MG63 (cell line): ENCODE data around the gene GSTCD. TPM values are rescaled to one million over a fixed set of nuclear protein-coding genes. Genes with fewer than 3 reads are reported as not detected.

Experiments used
- DNase-seq: peaks from one replicate; pipeline ENCODE4 v3.0.0-alpha.2; 2020
- H3K27me3 ChIP-seq: fragments of 250-450 bp; sonication (Bioruptor Pico); 2 replicates; pipeline ENCODE4 v1.5.1; 2020; ENCODE audit warnings: mild to moderate bottlenecking, moderate library complexity
- H3K36me3 ChIP-seq: fragments of 250-450 bp; sonication (Bioruptor Pico); 2 replicates; pipeline ENCODE4 v1.5.1; 2020; ENCODE audit warnings: mild to moderate bottlenecking, moderate library complexity
- H3K4me3 ChIP-seq: fragments of 250-450 bp; sonication (Bioruptor Pico); 2 replicates; pipeline ENCODE4 v1.5.1; 2020; ENCODE audit warnings: mild to moderate bottlenecking, moderate library complexity
- H3K9me3 ChIP-seq: fragments of 250-450 bp; sonication (Bioruptor Pico); 2 replicates; pipeline ENCODE4 v1.5.1; 2020; ENCODE audit warnings: mild to moderate bottlenecking, moderate library complexity
- total RNA-seq: library from RNA; depleted of rRNA; stranded (reverse); fragments of >200 nt; shearing (Covaris generic); gene quantifications from 2 replicates; pipeline ENCODE4 v1.2.3, GENCODE V29; 2014; ENCODE audit warnings: low replicate concordance; rRNA removed

GSTCD gene
- total RNA-seq, 1 experiment from 2014 or later = 10.4 TPM

- no peaks in the 10 kb centered on the region for H3K9me3 ChIP-seq
- peaks cover 38% of the 10 kb centered on the region for H3K27me3 ChIP-seq
- H3K36me3 ChIP-seq = no peaks in the 10 kb centered on the region
- peak overlapping the region; percentile 32 for H3K4me3 ChIP-seq
- peak; percentile 24 for DNase-seq
Measured at GRCh38 chr4:105895583-105896460, 187.2 kb downstream of the GSTCD start.

GRCh38 chr4:105896461-105896942 is 187.9 kb downstream of the GSTCD start:
- DNase-seq = no peak
- H3K27me3 ChIP-seq = peaks cover 40% of the 10 kb centered on the region
- H3K9me3 ChIP-seq = no peaks in the 10 kb centered on the region
- no peak overlapping the region for H3K4me3 ChIP-seq
- H3K36me3 ChIP-seq = no peaks in the 10 kb centered on the region

Other genes with a start within 250 kb of the GSTCD start
- 122 and 247 TPM in 2 replicates for gene PPA2, start 234.7 kb upstream of the GSTCD start, total RNA-seq
- not detected in 2 replicates for gene ARHGEF38, start 156.2 kb upstream of the GSTCD start, total RNA-seq
- gene INTS12, start 95 bp upstream of the GSTCD start, total RNA-seq = 8.3 and 14.0 TPM in 2 replicates
- gene NPNT, start 186.7 kb downstream of the GSTCD start, total RNA-seq = 0.13 and 28.7 TPM in 2 replicates